PC-3 (cell line): ENCODE results near the gene RAET1E. TPM values are rescaled to one million over a fixed set of nuclear protein-coding genes. Genes with fewer than 3 reads are reported as not detected.

Experiments used
- ATAC-seq: fragments of 200-7000 bp; cut with Tn5 transposase; 2 replicates; pipeline ENCODE4 v1.9.1; 2020; ENCODE audit warnings: mild to moderate bottlenecking, moderate library complexity
- BruUV-seq: library from RNA; stranded (reverse); fragments of 400-500 nt; replicated peaks from 2 replicates; lab custom pipeline; 2021; lab: Mats Ljungman, UMichigan
- CTCF ChIA-PET: fragments of 300-600 bp; sonication (Branson Sonifier 250); formaldehyde crosslinking; loops from one replicate; lab custom pipeline; 2022; ENCODE audit warnings: antibody characterized with exemption; lab: Charles Lee
- POLR2A ChIA-PET: fragments of 300-600 bp; sonication (Branson Sonifier 250); formaldehyde crosslinking; loops from one replicate; lab custom pipeline; 2022; ENCODE audit warnings: antibody characterized with exemption; ENCODE audit not compliant: unreplicated experiment; lab: Charles Lee
- DNase-seq: peaks from one replicate; pipeline ENCODE4 v3.0.0-alpha.2; 2015
- H2AFZ ChIP-seq: fragments of 300-600 bp; sonication (generic); 2 replicates; pipeline ENCODE4 v1.6.0; 2016; ENCODE audit warnings: antibody characterized with exemption, low read length
- H3F3A ChIP-seq: fragments of 300-600 bp; sonication (generic); one replicate; pipeline ENCODE4 v1.6.0; 2017; ENCODE audit warnings: antibody characterized with exemption, low read length, control low read depth, mild to moderate bottlenecking; ENCODE audit not compliant: unreplicated experiment
- H3K27ac ChIP-seq: fragments of 300-600 bp; sonication (generic); 2 replicates; pipeline ENCODE4 v1.5.1; 2016; ENCODE audit warnings: mild to moderate bottlenecking, low read length
- H3K27me3 ChIP-seq: fragments of 300-600 bp; sonication (generic); 2 replicates; pipeline ENCODE4 v1.6.1; 2016; ENCODE audit warnings: low read length, mixed read lengths
- H3K36me3 ChIP-seq: fragments of 300-600 bp; sonication (generic); 2 replicates; pipeline ENCODE4 v1.6.1; 2016; ENCODE audit warnings: low read depth, mixed run types, low read length, mixed read lengths
- H3K4me1 ChIP-seq: fragments of 300-600 bp; sonication (generic); 2 replicates; pipeline ENCODE4 v1.5.1; 2016; ENCODE audit warnings: low read length; ENCODE audit not compliant: insufficient read depth
- H3K4me2 ChIP-seq: fragments of 300-600 bp; sonication (generic); 2 replicates; pipeline ENCODE4 v1.6.0; 2016; ENCODE audit warnings: low read length
- H3K4me3 ChIP-seq: fragments of 300-600 bp; sonication (generic); 2 replicates; pipeline ENCODE4 v1.5.1; 2016; ENCODE audit warnings: mild to moderate bottlenecking, low read length, mixed read lengths
- H3K79me2 ChIP-seq: fragments of 300-600 bp; sonication (generic); 2 replicates; pipeline ENCODE4 v1.6.1; 2017; ENCODE audit warnings: low read length, mixed read lengths
- H3K9ac ChIP-seq: fragments of 300-600 bp; sonication (generic); 2 replicates; pipeline ENCODE4 v1.6.0; 2016; ENCODE audit warnings: mild to moderate bottlenecking, low read length
- H3K9me2 ChIP-seq: fragments of 300-600 bp; sonication (generic); replicated peaks from 2 replicates; pipeline ENCODE4 v1.6.1; 2016; ENCODE audit warnings: mixed run types, low read length, mixed read lengths
- H3K9me3 ChIP-seq: fragments of 300-600 bp; sonication (generic); 2 replicates; pipeline ENCODE4 v1.6.1; 2016; ENCODE audit warnings: low read length, mixed read lengths
- H4K20me1 ChIP-seq: fragments of 300-600 bp; sonication (generic); 2 replicates; pipeline ENCODE4 v1.6.1; 2016; ENCODE audit warnings: low read length, mixed read lengths
- CTCF ChIP-seq: fragments of 300-600 bp; sonication (generic); conservative IDR thresholded peaks from 2 replicates; pipeline ENCODE4 v1.5.1; 2017; ENCODE audit warnings: antibody characterized with exemption, low read depth, mild to moderate bottlenecking, low read length
- EZH2 ChIP-seq: fragments of 300-600 bp; sonication (generic); IDR thresholded peaks from one replicate; pipeline ENCODE4 v1.6.1; 2017; ENCODE audit warnings: antibody characterized with exemption, mild to moderate bottlenecking, low read length; ENCODE audit not compliant: unreplicated experiment
- EZH2phosphoT487 ChIP-seq: fragments of 300-600 bp; sonication (generic); IDR thresholded peaks from 2 replicates; pipeline ENCODE4 v1.6.1; 2018; ENCODE audit warnings: mild to moderate bottlenecking, antibody characterized with exemption, low read length, borderline replicate concordance
- intact Hi-C: fragments of 100-400 bp; cut with micrococcal nuclease; formaldehyde crosslinking; loops from 2 replicates; pipeline ENCODE4 v1.9.0; 2023
- total RNA-seq: library from RNA; depleted of rRNA; stranded (reverse); fragments of >200 nt; gene quantifications from 2 replicates; pipeline ENCODE4 v1.2.3, GENCODE V29; 2014

The RAET1E gene
- total RNA-seq, 1 experiment from 2014 or later, result 0.40 TPM

GRCh38 chr6:149885888-149886287 is 12.0 kb downstream of the RAET1E start:
- H3K4me3 ChIP-seq, result no peak overlapping the region
- H2AFZ ChIP-seq, result no peak overlapping the region
- 0 out of 2 replicates have a peak, but pooled peaks cover 4% of the 10 kb centered on the region for H3K4me1 ChIP-seq
- H3K4me2 ChIP-seq, result no peak overlapping the region
- ChIA-PET CTCF (no interaction called here), POLR2A (no interaction called here)
- intact Hi-C loops, result no loop called here
- ATAC-seq, result no peak
- no peaks in the 10 kb centered on the region for H4K20me1 ChIP-seq
- H3F3A ChIP-seq, result no peaks in the 10 kb centered on the region
- no peaks in the 10 kb centered on the region for H3K36me3 ChIP-seq
- TF ChIP-seq EZH2 (no peak), EZH2phosphoT487 (no peak), CTCF (no peak)
- BruUV-seq, result no TSS peak
- no peaks in the 10 kb centered on the region for H3K9me3 ChIP-seq
- H3K27ac ChIP-seq, result no peak overlapping the region
- no peak overlapping the region for H3K9ac ChIP-seq
- H3K79me2 ChIP-seq, result no peaks in the 10 kb centered on the region
- H3K9me2 ChIP-seq, result no peaks in the 10 kb centered on the region
- H3K27me3 ChIP-seq, result no peaks in the 10 kb centered on the region
- no peak for DNase-seq

- CTCF ChIA-PET, result no interaction called here
- Histone ChIP-seq H3F3A (no peaks in the 10 kb centered on the region), H2AFZ (no peak overlapping the region), H3K27me3 (no peaks in the 10 kb centered on the region), H3K4me3 (no peak overlapping the region), H3K9ac (no peak overlapping the region), H3K4me2 (no peak overlapping the region), H3K4me1 (no peaks in the 10 kb centered on the region), H3K79me2 (no peaks in the 10 kb centered on the region), H3K9me3 (no peaks in the 10 kb centered on the region), H3K9me2 (no peaks in the 10 kb centered on the region), H3K27ac (no peak overlapping the region), H4K20me1 (no peaks in the 10 kb centered on the region), H3K36me3 (no peaks in the 10 kb centered on the region)
- intact Hi-C loops, result no loop called here
- BruUV-seq, result no TSS peak
- POLR2A ChIA-PET, result no interaction called here
- ATAC-seq, result no peak
- DNase-seq, result no peak
- TF ChIP-seq EZH2, result no peak
Observed at GRCh38 chr6:149884617-149885016, 13.3 kb downstream of the RAET1E start.

GRCh38 chr6:149884215-149884614 is 13.7 kb downstream of the RAET1E start:
- no peaks in the 10 kb centered on the region for H3K27me3 ChIP-seq
- no peaks in the 10 kb centered on the region for H3K36me3 ChIP-seq
- H2AFZ ChIP-seq, result no peak overlapping the region
- H3F3A ChIP-seq, result no peaks in the 10 kb centered on the region
- H3K4me1 ChIP-seq, result no peaks in the 10 kb centered on the region
- H3K79me2 ChIP-seq, result no peaks in the 10 kb centered on the region
- H3K9me3 ChIP-seq, result no peaks in the 10 kb centered on the region
- DNase-seq, result no peak
- H3K27ac ChIP-seq, result no peak overlapping the region
- no peaks in the 10 kb centered on the region for H4K20me1 ChIP-seq
- H3K9me2 ChIP-seq, result no peaks in the 10 kb centered on the region
- POLR2A ChIA-PET, result no interaction called here
- CTCF ChIA-PET, result no interaction called here
- intact Hi-C loops, result no loop called here
- no peak overlapping the region for H3K9ac ChIP-seq
- H3K4me2 ChIP-seq, result no peak overlapping the region
- H3K4me3 ChIP-seq, result no peak overlapping the region
- TF ChIP-seq EZH2, result no peak
- no peak for TF ChIP-seq CTCF
- no peak for TF ChIP-seq EZH2phosphoT487
- no peak for ATAC-seq
- BruUV-seq, result no TSS peak
